Transverse colon (tissue), 4 donors: Measurements from ENCODE around the gene CREM. TPM values are rescaled to one million over a fixed set of nuclear protein-coding genes. Genes with fewer than 3 reads are reported as not detected.

Experiments
- DNase-seq: peaks from one replicate; pipeline ENCODE4 v3.0.0-alpha.2; 2019
- H3K27ac ChIP-seq, 4 donors: fragments of 200-600 bp; sonication (generic); 2 replicates each; pipeline ENCODE4 v1.5.1; 2016 to 2018; ENCODE audit warnings: inconsistent platforms in 4 of 4
- H3K27me3 ChIP-seq: fragments of 200-600 bp; sonication (generic); 2 replicates; pipeline ENCODE4 v1.5.1; 2017; ENCODE audit warnings: inconsistent platforms
- H3K36me3 ChIP-seq, 4 donors: fragments of 200-600 bp; sonication (generic); 2 replicates each; pipeline ENCODE4 v1.5.1; 2017 to 2019; ENCODE audit warnings: inconsistent platforms in 4 of 4
- H3K4me1 ChIP-seq, 4 donors: fragments of 200-600 bp; sonication (generic); 2 replicates each; pipeline ENCODE4 v1.5.1; 2017 to 2020; ENCODE audit warnings: inconsistent platforms in 4 of 4
- H3K4me3 ChIP-seq, 4 donors: fragments of 200-600 bp; sonication (generic); 1 replicate in 1 of 4; 2 replicates in 3 of 4; pipeline versions ENCODE4 v1.5.1 to v1.6.1; 2017 to 2019; ENCODE audit warnings: inconsistent platforms in 4 of 4
- H3K9me3 ChIP-seq, 2 donors: fragments of 200-600 bp; sonication (generic); 2 replicates each; pipeline ENCODE4 v1.5.1; 2017 to 2019; ENCODE audit warnings: inconsistent platforms in 2 of 2
- EP300 ChIP-seq: sonication (generic); formaldehyde crosslinking; IDR thresholded peaks from one replicate; pipeline ENCODE4 v1.6.1; 2017; ENCODE audit warnings: antibody characterized with exemption, low read depth
- POLR2A ChIP-seq: fragments of 450-650 bp; IDR thresholded peaks from one replicate; pipeline ENCODE4 v1.6.1; 2016; ENCODE audit warnings: antibody characterized with exemption, mild to moderate bottlenecking, moderate library complexity
- POLR2AphosphoS5 ChIP-seq, 3 donors: sonication (generic); formaldehyde crosslinking; IDR thresholded peaks; one replicate each; pipeline ENCODE4 v1.6.1; 2016; ENCODE audit warnings: antibody characterized with exemption in 3 of 3
- WGBS, 2 donors: methylation state at CpG; one replicate each; pipeline ENCODE4 v1.1.5; 2018; ENCODE audit warnings: low coverage in 1 of 2; 5-methylcytosine and 5-hydroxymethylcytosine counted together
- in situ Hi-C, 4 donors: fragments of 200-750 bp; cut with MboI; loops; one replicate each; pipeline versions ENCODE4 v1.15.0 to v1.15.1; 2017; ENCODE audit warnings: low sequenced_read_pairs in 3 of 4, low pct_ligation_motif_present in 1 of 4, low pct_unique_long_range_greater_than_20kb in 1 of 4
- intact Hi-C: fragments of 100-400 bp; cut with DNase I; formaldehyde crosslinking; loops from one replicate; pipeline ENCODE4 v1.15.1; 2023; ENCODE audit warnings: low total_unique reads
- total RNA-seq, 4 donors: library from RNA; depleted of rRNA; stranded (reverse); fragments of >200 nt; gene quantifications; one replicate each; pipeline ENCODE4 v1.1.0, GENCODE V29; 2016
- TF ChIP-seq, protein P1 (sequence below), 5 experiments: fragments of 200-600 bp in 3 of 5; fragments of 450-650 bp in 2 of 5; sonication (generic) in 3 of 5; IDR thresholded peaks; 1 replicate in 2 of 5; 2 replicates in 3 of 5; pipeline ENCODE4 v1.5.1; 2016 to 2017; ENCODE audit warnings: antibody characterized with exemption in 5 of 5, inconsistent platforms in 3 of 5, mild to moderate bottlenecking in 2 of 5, moderate library complexity in 1 of 5

CREM gene
- total RNA-seq, 4 donors from 2014 or later: 2.8 to 99.9 (median 21.1) TPM

DNA sequence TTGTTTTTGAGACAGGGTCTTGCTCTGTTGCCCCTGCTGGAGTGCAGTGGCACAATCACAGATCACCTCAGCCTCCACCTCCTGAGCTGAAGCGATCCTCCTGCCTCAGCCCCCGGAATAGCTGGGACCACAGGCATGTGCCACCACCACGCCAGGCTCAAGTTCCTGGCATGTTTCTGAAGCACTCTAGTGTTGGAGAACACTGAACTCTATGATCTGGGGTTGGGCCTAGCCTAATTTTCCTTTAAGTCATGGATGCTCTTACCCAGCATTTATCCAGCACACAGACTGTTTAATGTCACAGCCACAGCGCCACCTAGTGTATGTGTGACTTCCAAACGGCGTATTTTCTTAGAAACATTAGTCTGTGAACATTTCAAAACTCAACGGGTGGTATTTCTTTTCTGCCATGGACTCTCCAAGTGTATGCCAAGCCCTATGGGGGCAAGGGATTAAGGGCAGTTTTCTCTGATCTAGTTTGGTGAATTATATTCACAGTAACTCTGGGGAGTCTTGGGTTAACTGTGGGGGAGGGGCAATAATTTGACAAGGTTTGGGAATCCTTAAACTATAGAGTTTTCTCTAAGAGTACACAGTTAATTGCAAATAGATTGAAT lies 91.8 kb downstream of the CREM start:
- H3K4me3 ChIP-seq: no peak overlapping the region
- TF ChIP-seq POLR2AphosphoS5 (IDR thresholded peaks at IDR 0.05): no peak
- TF ChIP-seq, protein P1, sequence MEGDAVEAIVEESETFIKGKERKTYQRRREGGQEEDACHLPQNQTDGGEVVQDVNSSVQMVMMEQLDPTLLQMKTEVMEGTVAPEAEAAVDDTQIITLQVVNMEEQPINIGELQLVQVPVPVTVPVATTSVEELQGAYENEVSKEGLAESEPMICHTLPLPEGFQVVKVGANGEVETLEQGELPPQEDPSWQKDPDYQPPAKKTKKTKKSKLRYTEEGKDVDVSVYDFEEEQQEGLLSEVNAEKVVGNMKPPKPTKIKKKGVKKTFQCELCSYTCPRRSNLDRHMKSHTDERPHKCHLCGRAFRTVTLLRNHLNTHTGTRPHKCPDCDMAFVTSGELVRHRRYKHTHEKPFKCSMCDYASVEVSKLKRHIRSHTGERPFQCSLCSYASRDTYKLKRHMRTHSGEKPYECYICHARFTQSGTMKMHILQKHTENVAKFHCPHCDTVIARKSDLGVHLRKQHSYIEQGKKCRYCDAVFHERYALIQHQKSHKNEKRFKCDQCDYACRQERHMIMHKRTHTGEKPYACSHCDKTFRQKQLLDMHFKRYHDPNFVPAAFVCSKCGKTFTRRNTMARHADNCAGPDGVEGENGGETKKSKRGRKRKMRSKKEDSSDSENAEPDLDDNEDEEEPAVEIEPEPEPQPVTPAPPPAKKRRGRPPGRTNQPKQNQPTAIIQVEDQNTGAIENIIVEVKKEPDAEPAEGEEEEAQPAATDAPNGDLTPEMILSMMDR (IDR thresholded peaks at IDR 0.05): peak; percentile 80 to 85 (median 82)
- peak; percentile 83 for DNase-seq
- in situ Hi-C loops (loop anchor here in 3 of 4 donors (5.0 to 25.0 kb wide), 3 partner anchors 94 to 231 kb away; partner anchors contain the start of gene CREM (in 1 of the 3)), intact Hi-C loops (no loop called here)
- H3K4me1 ChIP-seq: peaks cover 0 to 22% (median 0%) of the 10 kb centered on the region in 4 donors
- 32% methylated on average over 7 of the region's 7 CpGs; no CpG with 5 or more reads in 1 of the 2 donors for WGBS, 2 donors
- no peaks in the 10 kb centered on the region for H3K27me3 ChIP-seq
- H3K9me3 ChIP-seq: no peaks in the 10 kb centered on the region
- peak overlapping the region in 3 of 4 donors; percentile 2 to 33 (median 27) for H3K27ac ChIP-seq
- no peaks in the 10 kb centered on the region for H3K36me3 ChIP-seq

DNA sequence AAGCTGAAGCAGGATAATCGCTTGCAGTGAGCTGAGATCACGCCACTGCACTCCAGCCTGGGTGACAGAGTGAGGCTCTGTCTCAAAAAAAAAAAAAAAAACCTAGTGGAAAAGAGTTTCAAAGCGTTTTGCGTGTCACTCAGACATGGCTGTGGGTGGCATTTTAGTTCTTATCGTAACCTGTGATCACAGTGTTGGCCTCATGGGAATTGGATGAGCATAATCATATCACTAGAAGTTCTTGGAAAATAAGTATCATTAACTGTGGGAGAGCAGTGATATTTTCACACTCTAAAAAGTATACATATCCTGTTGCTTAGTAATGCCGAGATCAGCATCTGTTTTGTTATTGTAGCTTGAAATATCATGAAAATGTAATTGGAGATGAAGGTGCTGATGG lies 92.6 kb downstream of the CREM start:
- no peak overlapping the region for H3K4me3 ChIP-seq
- WGBS, 2 donors: 66 to 73% methylated on average over 4 to 6 of the region's 6 CpGs
- H3K9me3 ChIP-seq: no peaks in the 10 kb centered on the region
- no peak overlapping the region for H3K27ac ChIP-seq
- peaks cover 0 to 22% (median 0%) of the 10 kb centered on the region in 4 donors for H3K4me1 ChIP-seq
- TF ChIP-seq, protein P1 (IDR thresholded peaks at IDR 0.05): no peak
- TF ChIP-seq POLR2A (no peak), POLR2AphosphoS5 (IDR thresholded peaks at IDR 0.05) (no peak), EP300 (no peak)
- intact Hi-C loops (no loop called here), in situ Hi-C loops (loop anchor here in 3 of 4 donors (5.0 to 25.0 kb wide), 3 partner anchors 94 to 232 kb away; partner anchors contain the start of gene CREM (in 1 of the 3))
- no peaks in the 10 kb centered on the region for H3K36me3 ChIP-seq
- no peaks in the 10 kb centered on the region for H3K27me3 ChIP-seq
- DNase-seq: no peak

DNA sequence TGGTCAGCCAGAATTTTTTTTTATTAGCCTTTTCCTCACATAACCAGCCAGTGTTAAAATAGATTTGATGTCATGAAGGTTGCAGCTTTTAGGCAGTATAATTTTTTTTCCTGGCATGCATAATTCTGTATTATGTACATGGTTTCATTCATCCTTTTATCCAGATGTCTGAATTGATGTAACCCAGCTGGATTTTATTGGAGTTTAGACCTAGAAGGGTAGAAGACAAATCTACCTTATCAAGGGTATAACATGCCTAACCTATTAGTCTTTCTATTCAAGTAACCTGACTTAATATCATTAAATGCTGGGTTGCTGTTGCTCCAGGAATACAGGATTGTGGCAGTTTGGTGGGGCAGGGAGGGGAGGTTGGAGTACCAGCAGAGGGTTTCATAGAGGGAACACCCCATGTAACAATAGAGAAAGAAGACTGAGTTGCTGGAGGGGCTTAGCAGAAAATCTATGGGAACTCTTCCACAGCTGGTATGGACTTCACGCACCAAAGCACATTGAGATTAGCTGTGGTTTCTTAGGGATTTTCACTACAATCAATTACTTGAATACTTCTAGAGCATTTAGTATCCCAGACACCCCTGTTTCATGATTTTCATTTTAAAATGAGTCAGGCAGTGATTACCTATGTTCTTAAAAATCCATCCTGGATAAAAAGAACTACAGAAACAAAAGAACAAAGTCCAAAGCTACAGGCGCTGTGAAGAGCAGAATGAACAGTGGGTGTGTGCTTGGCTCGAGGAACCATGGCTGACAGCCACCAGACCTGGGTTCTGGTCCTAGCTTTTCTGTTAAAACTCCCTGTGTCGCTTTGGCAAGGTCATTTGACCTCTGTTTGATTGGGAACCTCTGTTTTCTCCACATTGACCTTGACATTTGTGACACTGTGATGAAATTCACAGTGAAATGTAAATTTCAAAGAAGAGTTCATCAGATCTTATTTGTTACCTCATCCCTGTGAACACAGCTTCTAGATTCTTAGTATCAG lies 93.5 kb downstream of the CREM start:
- 46 to 56% methylated on average over 4 of the region's 4 CpGs for WGBS, 2 donors
- Histone ChIP-seq H3K27ac (no peak overlapping the region), H3K4me1 (peaks cover 0 to 22% (median 0%) of the 10 kb centered on the region in 4 donors), H3K9me3 (no peaks in the 10 kb centered on the region), H3K36me3 (no peaks in the 10 kb centered on the region), H3K27me3 (no peaks in the 10 kb centered on the region), H3K4me3 (no peak overlapping the region)
- TF ChIP-seq, protein P1 (IDR thresholded peaks at IDR 0.05): no peak
- TF ChIP-seq POLR2AphosphoS5 (IDR thresholded peaks at IDR 0.05): no peak
- TF ChIP-seq EP300: no peak
- in situ Hi-C loops (loop anchor here in 3 of 4 donors (5.0 to 25.0 kb wide), 3 partner anchors 95 to 233 kb away; partner anchors contain the start of gene CREM (in 1 of the 3)), intact Hi-C loops (no loop called here)
- no peak for DNase-seq

DNA sequence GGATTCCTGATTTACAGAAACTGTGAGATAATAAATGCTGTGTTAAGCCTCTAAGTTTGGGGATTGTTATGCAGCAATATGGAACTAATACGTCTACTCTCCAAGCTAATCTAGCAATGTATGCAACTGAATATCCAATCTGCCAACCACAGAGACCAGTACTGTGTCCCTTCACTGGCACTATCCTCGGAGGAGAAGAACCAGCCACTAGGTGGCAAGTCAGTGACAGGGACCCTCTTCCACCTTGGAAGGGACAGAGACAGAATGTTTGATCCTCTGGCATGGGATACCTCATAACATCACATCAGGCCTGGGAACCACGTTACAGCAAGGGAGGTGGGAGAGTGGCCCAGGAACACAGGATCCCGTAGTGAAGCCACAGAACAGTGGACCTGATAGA lies 96.4 kb downstream of the CREM start:
- intact Hi-C loops (no loop called here), in situ Hi-C loops (loop anchor here in 1 of 4 donors (25.0 kb wide), 1 partner anchor 236 kb away; no protein-coding TSS in a partner anchor)
- Histone ChIP-seq H3K4me1 (peaks cover 0 to 8% (median 0%) of the 10 kb centered on the region in 4 donors), H3K36me3 (no peaks in the 10 kb centered on the region), H3K27me3 (no peaks in the 10 kb centered on the region), H3K9me3 (no peaks in the 10 kb centered on the region), H3K27ac (no peak overlapping the region), H3K4me3 (no peak overlapping the region)
- 88% methylated on average over 4 of the region's 4 CpGs; no CpG with 5 or more reads in 1 of the 2 donors for WGBS, 2 donors
- DNase-seq: no peak
- no peak for TF ChIP-seq POLR2AphosphoS5 (IDR thresholded peaks at IDR 0.05)
- TF ChIP-seq, protein P1 (IDR thresholded peaks at IDR 0.05): no peak
- no peak for TF ChIP-seq POLR2A
- no peak for TF ChIP-seq EP300
